Neutrophil (primary cell): ENCODE measurements around the gene BCLAF1.
"Not testable (repeated sequence)": the region's sequence is repeated elsewhere in the genome, so short reads cannot be mapped to it uniquely, and the experiment has no call there.

ENCODE experiments used
- H3K27ac ChIP-seq: fragments of 200-600 bp; sonication (generic); 2 replicates; pipeline ENCODE4 v1.5.1; 2016; ENCODE audit warnings: mild to moderate bottlenecking, moderate library complexity
- H3K27me3 ChIP-seq: fragments of 200-600 bp; sonication (generic); 2 replicates; pipeline ENCODE4 v1.6.0; 2016; ENCODE audit warnings: mild to moderate bottlenecking
- H3K36me3 ChIP-seq: fragments of 200-600 bp; sonication (generic); 2 replicates; pipeline ENCODE4 v1.5.1; 2017
- H3K4me1 ChIP-seq, 2 experiments: fragments of 200-600 bp in 1 of 2; sonication (generic) in 1 of 2; 1 replicate in 1 of 2; 2 replicates in 1 of 2; pipeline versions ENCODE4 v1.5.1 to v1.6.1; 2013 to 2016; ENCODE audit warnings: low read depth in 1 of 2, low read length in 1 of 2, mild to moderate bottlenecking in 1 of 2, moderate library complexity in 1 of 2; ENCODE audit not compliant: control insufficient read depth in 1 of 2, insufficient read depth in 1 of 2
- H3K4me3 ChIP-seq, 2 experiments: fragments of 200-600 bp in 1 of 2; sonication (generic) in 1 of 2; 1 replicate in 1 of 2; 2 replicates in 1 of 2; pipeline ENCODE4 v1.5.1; 2013 to 2016; ENCODE audit warnings: low read depth in 1 of 2, low read length in 1 of 2, mild to moderate bottlenecking in 1 of 2, moderate library complexity in 1 of 2
- H3K9me3 ChIP-seq: fragments of 200-600 bp; sonication (generic); 2 replicates; pipeline ENCODE4 v1.5.1; 2016
- TF ChIP-seq, protein P1 (sequence below): fragments of 200-600 bp; sonication (generic); IDR thresholded peaks from 2 replicates; pipeline ENCODE4 v1.5.1; 2016; ENCODE audit warnings: antibody characterized with exemption

BCLAF1 gene

DNA sequence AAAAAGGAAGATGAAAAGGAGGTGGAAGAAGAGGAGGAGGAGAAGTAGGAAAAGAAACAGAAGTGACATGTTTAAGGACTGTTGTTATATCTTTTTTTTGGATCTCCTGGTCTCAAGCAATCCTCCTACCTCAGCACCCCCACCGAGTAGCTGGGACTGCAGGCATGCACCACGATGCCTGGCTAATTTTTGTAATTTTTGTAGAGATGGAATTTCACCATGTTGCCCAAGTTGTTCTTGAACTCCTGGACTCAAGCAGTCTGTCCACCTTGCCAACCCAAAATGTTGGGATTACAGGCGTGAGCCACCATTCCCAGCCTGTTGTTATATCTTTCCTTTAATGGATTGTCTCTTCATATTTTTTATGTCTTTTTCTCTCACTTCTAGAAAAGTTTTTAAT lies 19.5 kb upstream of the BCLAF1 start:
- H3K36me3 ChIP-seq: no peaks in the 10 kb centered on the region
- TF ChIP-seq, protein P1, sequence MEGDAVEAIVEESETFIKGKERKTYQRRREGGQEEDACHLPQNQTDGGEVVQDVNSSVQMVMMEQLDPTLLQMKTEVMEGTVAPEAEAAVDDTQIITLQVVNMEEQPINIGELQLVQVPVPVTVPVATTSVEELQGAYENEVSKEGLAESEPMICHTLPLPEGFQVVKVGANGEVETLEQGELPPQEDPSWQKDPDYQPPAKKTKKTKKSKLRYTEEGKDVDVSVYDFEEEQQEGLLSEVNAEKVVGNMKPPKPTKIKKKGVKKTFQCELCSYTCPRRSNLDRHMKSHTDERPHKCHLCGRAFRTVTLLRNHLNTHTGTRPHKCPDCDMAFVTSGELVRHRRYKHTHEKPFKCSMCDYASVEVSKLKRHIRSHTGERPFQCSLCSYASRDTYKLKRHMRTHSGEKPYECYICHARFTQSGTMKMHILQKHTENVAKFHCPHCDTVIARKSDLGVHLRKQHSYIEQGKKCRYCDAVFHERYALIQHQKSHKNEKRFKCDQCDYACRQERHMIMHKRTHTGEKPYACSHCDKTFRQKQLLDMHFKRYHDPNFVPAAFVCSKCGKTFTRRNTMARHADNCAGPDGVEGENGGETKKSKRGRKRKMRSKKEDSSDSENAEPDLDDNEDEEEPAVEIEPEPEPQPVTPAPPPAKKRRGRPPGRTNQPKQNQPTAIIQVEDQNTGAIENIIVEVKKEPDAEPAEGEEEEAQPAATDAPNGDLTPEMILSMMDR: no peak
- no peaks in the 10 kb centered on the region for H3K9me3 ChIP-seq
- H3K27me3 ChIP-seq: no peaks in the 10 kb centered on the region
- H3K27ac ChIP-seq: no peak overlapping the region
- no peaks in the 10 kb centered on the region for H3K4me1 ChIP-seq
- no peak overlapping the region for H3K4me3 ChIP-seq

DNA sequence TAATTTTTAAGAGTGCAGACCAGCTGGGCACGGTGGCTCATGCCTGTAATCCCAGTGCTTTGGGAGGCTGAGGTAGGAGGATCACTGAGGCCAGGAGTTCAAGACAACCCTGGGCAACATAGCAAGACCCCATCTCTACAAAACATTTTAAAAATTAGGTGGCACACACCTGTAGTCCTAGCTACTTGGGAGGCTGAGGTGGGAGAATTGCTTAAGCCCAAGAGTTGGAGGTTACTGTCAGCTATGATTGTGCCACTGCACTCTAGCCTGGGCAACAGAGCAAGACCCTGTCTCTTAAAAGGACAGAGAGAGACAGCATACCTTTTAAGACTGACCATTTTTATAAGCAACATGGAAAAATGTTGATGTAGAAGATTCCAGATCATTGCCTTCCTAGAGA lies 18.8 kb upstream of the BCLAF1 start:
- not testable (repeated sequence) for H3K4me3 ChIP-seq, H3K27me3 ChIP-seq, H3K4me1 ChIP-seq, H3K27ac ChIP-seq, H3K36me3 ChIP-seq, H3K9me3 ChIP-seq

DNA sequence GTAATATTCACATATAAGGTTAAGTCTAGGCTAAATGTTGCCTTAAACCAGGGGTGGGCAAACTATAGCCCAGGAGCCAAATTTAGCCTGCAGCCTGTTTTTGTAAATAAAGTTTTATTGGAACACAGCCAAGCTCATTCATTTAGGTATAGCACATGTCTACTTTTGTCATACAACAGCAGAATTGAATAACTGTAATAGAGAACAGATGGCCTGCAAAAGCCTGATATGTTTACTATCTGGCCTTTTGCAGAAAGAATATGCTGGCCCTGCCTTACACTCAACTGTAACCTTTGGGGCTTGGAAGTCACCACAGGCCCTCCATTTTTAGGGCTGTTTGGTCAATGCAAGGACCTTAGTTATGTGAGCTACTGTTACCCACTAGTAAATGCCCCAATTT lies 17.7 kb upstream of the BCLAF1 start:
- Histone ChIP-seq H3K27ac (no peak overlapping the region), H3K36me3 (no peaks in the 10 kb centered on the region), H3K4me3 (no peak overlapping the region), H3K9me3 (no peaks in the 10 kb centered on the region), H3K4me1 (no peaks in the 10 kb centered on the region), H3K27me3 (no peaks in the 10 kb centered on the region)
- TF ChIP-seq, protein P1: no peak

DNA sequence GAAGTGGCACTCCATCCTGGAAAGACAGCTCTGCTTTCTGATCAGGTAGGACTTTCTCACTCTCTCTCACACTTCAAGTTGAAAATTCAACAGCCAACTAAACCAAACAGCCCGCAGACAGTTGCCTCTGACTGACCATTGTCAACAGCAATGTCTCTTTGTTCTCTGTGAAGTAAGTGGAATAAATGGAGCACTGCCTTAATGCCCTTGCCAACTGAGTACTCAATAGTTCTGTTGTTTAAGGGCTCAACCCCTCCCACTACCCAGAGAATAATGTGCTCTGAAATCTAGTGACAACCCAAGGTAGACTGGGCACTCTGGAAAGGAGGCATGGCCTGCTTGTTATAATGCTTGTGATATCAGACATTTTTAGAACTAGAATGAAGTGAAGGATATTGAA lies 16.8 kb upstream of the BCLAF1 start:
- Histone ChIP-seq H3K27ac (no peak overlapping the region), H3K4me1 (no peaks in the 10 kb centered on the region), H3K9me3 (no peaks in the 10 kb centered on the region), H3K4me3 (no peak overlapping the region), H3K36me3 (no peaks in the 10 kb centered on the region), H3K27me3 (no peaks in the 10 kb centered on the region)
- TF ChIP-seq, protein P1: no peak

DNA sequence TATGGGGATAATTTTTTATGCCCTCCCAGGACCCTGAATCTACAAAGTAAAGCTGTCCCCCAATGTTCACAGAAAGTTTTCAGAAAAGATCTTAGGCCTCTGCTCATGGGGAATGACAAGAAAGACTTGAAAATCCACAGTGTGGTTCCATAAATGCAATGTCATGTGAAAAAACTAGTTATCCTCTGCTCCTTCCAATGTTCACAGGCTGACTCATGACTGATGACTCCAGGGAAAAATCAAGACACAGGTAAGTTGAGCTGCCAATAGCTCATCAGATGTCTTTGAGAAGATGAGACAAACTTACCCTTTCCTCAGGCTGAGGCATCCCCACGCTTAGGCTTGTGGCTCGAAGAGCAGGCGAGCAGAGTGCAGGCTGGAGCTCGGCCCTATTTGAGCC lies 14.8 kb upstream of the BCLAF1 start:
- Histone ChIP-seq H3K27me3 (no peaks in the 10 kb centered on the region), H3K4me3 (no peak overlapping the region), H3K36me3 (no peaks in the 10 kb centered on the region), H3K4me1 (no peaks in the 10 kb centered on the region), H3K9me3 (no peaks in the 10 kb centered on the region), H3K27ac (no peak overlapping the region)
- TF ChIP-seq, protein P1: no peak

DNA sequence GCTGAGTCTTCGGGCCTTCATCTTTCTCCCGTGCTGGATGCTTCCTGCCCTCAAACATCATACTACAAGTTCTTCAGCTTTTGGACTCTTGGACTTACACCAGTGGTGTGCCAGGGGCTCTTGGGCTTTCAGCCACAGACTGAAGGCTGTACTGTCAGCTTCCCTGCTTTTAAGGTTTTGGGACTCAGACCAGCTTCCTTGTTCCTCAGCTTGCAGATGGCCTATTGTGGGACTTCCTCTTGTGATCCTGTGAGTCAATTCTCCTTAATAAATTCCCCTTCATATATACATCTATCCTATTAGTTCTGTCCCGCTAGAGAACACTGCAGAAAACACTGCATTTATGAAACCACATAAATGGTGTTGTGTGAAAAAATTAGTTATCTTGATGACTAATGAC lies 13.9 kb upstream of the BCLAF1 start:
- no peak overlapping the region for H3K4me3 ChIP-seq
- H3K9me3 ChIP-seq: no peaks in the 10 kb centered on the region
- TF ChIP-seq, protein P1: no peak
- H3K36me3 ChIP-seq: no peaks in the 10 kb centered on the region
- H3K27ac ChIP-seq: no peak overlapping the region
- H3K27me3 ChIP-seq: no peaks in the 10 kb centered on the region
- H3K4me1 ChIP-seq: no peaks in the 10 kb centered on the region
